A549 (cell line): ENCODE measurements around the gene STAM.

Source experiments
- JUNB ChIP-seq: fragments of >200 bp; sonication (Bioruptor Twin); formaldehyde crosslinking; IDR thresholded peaks from 2 replicates; pipeline ENCODE4 v1.6.1; 2016
- SREBF2 ChIP-seq: fragments of 450-650 bp; IDR thresholded peaks from 2 replicates; pipeline ENCODE4 v1.6.1; 2014; ENCODE audit warnings: mild to moderate bottlenecking, moderate library complexity
- TF ChIP-seq, protein P1 (sequence below): fragments of >200 bp; sonication (Bioruptor Twin); formaldehyde crosslinking; IDR thresholded peaks from 3 replicates; pipeline ENCODE4 v1.5.1; 2016

DNA sequence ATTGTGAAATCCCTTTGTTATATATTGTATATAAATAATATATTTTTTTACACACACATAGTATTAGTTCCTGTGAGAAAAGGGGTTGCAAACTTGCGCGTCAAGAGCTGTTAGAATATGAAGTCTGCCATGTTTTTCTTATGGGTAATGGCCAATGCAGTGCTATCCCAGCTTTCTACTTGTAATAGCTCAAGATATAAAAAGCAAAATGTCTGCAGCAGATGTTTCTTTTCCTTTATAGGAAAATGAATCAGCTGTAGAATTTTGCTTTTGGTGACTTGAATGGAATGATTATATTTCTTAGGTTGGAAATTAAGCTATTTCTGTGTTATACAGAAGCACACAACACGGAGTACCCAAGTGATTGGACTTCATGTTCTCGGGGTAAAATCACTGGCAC, 54.7 kb downstream of the STAM start:
- TF ChIP-seq JUNB (no peak), SREBF2 (no peak)
- TF ChIP-seq, protein P1, sequence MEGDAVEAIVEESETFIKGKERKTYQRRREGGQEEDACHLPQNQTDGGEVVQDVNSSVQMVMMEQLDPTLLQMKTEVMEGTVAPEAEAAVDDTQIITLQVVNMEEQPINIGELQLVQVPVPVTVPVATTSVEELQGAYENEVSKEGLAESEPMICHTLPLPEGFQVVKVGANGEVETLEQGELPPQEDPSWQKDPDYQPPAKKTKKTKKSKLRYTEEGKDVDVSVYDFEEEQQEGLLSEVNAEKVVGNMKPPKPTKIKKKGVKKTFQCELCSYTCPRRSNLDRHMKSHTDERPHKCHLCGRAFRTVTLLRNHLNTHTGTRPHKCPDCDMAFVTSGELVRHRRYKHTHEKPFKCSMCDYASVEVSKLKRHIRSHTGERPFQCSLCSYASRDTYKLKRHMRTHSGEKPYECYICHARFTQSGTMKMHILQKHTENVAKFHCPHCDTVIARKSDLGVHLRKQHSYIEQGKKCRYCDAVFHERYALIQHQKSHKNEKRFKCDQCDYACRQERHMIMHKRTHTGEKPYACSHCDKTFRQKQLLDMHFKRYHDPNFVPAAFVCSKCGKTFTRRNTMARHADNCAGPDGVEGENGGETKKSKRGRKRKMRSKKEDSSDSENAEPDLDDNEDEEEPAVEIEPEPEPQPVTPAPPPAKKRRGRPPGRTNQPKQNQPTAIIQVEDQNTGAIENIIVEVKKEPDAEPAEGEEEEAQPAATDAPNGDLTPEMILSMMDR = no peak
